CD4-positive, alpha-beta T cell treated with Interferon alpha-2 for 1 hour (primary cell): ENCODE results near the gene VOPP1.
"Not testable (repeated sequence)": the region's sequence is repeated elsewhere in the genome, so short reads cannot be mapped to it uniquely, and the experiment has no call there.

ENCODE experiments used
- DNase-seq, 2 donors: peaks; one replicate each; pipeline ENCODE4 v3.0.0-alpha.2; 2020 to 2022

Gene VOPP1

GRCh38 chr7:55572378-55573233 is at the start of gene VOPP1:
TSS of gene VOPP1 (minus strand) at chr7:55572502. CDS start at chr7:55572324, 178 bp downstream.
- peak; percentile 46 to 71 for DNase-seq

- DNase-seq, result no peak
Observed at GRCh38 chr7:55618913-55619312, 46.6 kb upstream of the VOPP1 start.

GRCh38 chr7:55614365-55615064 is 42.2 kb upstream of the VOPP1 start:
- not testable (repeated sequence) for DNase-seq

- DNase-seq, result not testable (repeated sequence)
Observed at GRCh38 chr7:55609726-55610125, 37.4 kb upstream of the VOPP1 start.

GRCh38 chr7:55605661-55606060 is 33.4 kb upstream of the VOPP1 start:
- DNase-seq, result not testable (repeated sequence)

- DNase-seq, result peak in 1 of 2 donors; percentile 42
Observed at GRCh38 chr7:55597944-55598499, 25.7 kb upstream of the VOPP1 start.

GRCh38 chr7:55597214-55597739 is 25.0 kb upstream of the VOPP1 start:
- not testable (repeated sequence) for DNase-seq

- DNase-seq, result no peak
Observed at GRCh38 chr7:55595511-55595910, 23.2 kb upstream of the VOPP1 start.

- no peak for DNase-seq
Observed at GRCh38 chr7:55594870-55595269, 22.6 kb upstream of the VOPP1 start.

GRCh38 chr7:55594414-55594813 is 22.1 kb upstream of the VOPP1 start:
- DNase-seq, result no peak

- peak; percentile 49 to 70 for DNase-seq
Observed at GRCh38 chr7:55593515-55594318, 21.4 kb upstream of the VOPP1 start.

GRCh38 chr7:55593172-55593514 is 20.8 kb upstream of the VOPP1 start:
- DNase-seq, result no peak

GRCh38 chr7:55592492-55592891 is 20.2 kb upstream of the VOPP1 start:
- DNase-seq, result no peak

- no peak for DNase-seq
Observed at GRCh38 chr7:55591282-55591931, 19.1 kb upstream of the VOPP1 start.

- DNase-seq, result no peak
Observed at GRCh38 chr7:55590517-55591281, 18.4 kb upstream of the VOPP1 start.

- no peak for DNase-seq
Observed at GRCh38 chr7:55589905-55590304, 17.6 kb upstream of the VOPP1 start.

- DNase-seq, result no peak
Observed at GRCh38 chr7:55588976-55589604, 16.8 kb upstream of the VOPP1 start.

GRCh38 chr7:55588379-55588699 is 16.0 kb upstream of the VOPP1 start:
- DNase-seq, result no peak

GRCh38 chr7:55587687-55588378 is 15.5 kb upstream of the VOPP1 start:
- DNase-seq, result no peak

GRCh38 chr7:55582656-55583055 is 10.4 kb upstream of the VOPP1 start:
- DNase-seq, result not testable (repeated sequence)
